ENCODE data around the gene SCARB1.

SCARB1 gene

GRCh38 chr12:124861898-124862676 lies 1.6 kb downstream of the SCARB1 start:
- no peak for DNase-seq

DNA sequence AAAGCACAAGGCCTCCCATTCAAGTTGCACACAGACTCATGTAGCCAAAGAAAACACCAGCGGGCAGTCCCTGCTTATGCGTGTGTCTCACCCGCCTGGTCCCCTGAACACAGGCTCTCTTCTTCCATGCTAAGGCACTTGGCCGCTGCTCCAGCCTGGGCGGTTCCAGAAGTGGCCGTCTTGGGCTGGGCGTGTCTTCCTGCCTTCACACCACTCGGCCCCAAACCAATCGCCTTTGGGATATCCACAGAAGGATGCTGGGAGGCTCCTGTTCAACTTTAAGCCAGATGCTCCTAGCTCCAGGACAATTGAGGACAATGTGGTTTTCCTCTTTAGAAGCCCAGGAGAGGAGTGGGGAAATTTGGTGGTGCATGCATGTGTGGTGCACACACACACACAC lies 2.2 kb downstream of the SCARB1 start:
- DNase-seq = no peak

DNA sequence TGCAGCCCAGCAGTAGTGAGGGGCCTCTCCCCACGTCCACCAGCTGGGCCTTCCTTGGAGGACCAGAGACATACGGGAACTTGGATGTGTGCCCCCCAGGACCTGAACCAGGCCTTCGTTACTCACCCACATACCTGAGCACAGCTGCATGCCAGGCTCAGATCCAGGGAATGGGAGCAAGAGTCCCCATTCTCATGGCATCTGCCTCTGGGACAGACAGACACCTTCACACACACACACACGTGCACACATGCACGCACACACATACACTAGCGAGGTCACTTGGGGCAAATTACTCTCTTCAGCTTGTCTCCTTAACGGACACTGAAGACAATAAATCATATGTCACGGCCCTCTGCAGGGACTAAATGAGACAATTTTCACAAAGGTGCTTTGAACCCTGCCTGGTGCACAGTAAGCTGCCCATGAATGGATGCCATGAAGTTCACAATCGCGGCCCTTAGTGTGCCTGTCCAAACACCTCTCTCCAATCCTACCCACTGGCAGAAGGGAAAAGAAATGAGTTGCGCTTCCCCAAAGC lies 5.7 kb downstream of the SCARB1 start:
- DNase-seq = no peak

GRCh38 chr12:124856842-124857178 lies 6.9 kb downstream of the SCARB1 start:
- DNase-seq = no peak

- DNase-seq = no peak
These were observed 7.4 kb downstream of the SCARB1 start for GRCh38 chr12:124856132-124856841.

DNA sequence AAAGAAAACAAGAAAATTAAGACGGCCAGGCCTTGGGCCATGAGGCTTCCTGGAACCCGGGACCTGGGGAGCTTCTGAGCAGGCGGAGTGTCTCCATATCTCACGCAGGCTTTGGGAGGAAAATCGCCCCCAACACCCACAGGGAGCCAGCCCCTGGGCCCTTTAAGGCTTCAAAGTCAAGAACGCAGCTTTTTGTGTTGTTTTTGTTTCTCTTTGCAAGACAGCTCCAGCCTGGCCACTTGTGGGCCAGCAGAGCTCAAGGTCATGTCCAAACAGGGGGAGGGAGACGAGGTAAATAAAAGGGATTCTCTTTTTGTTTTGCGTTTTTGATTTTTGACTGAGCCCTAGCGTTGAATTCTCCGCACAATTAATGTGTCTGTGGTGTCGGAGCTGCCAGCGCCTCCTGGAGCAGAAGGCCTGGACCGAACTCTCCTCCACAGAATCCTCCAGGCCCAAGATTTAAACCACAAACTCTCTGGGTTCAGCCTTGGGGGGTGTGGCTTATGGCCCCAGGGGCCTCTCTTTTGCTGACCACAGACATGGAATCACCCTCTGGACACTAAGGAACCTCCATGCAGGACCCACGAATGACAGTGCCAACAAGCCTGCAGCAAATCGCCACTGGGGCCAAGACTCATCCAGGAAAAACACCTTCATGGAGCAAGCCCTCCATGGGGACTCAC lies 8.2 kb downstream of the SCARB1 start:
- no peak for DNase-seq

- DNase-seq = no peak
These were observed 9.0 kb downstream of the SCARB1 start for GRCh38 chr12:124854637-124855184.

- DNase-seq = no peak
These were observed 9.7 kb downstream of the SCARB1 start for GRCh38 chr12:124853781-124854636.

- no peak for DNase-seq
These were observed 10.7 kb downstream of the SCARB1 start for GRCh38 chr12:124852911-124853427.

GRCh38 chr12:124852329-124852831 lies 11.3 kb downstream of the SCARB1 start:
- DNase-seq = no peak

- no peak for DNase-seq
These were observed 12.3 kb downstream of the SCARB1 start for GRCh38 chr12:124851342-124851741.

GRCh38 chr12:124849382-124849781 lies 14.3 kb downstream of the SCARB1 start:
- no peak for DNase-seq

DNA sequence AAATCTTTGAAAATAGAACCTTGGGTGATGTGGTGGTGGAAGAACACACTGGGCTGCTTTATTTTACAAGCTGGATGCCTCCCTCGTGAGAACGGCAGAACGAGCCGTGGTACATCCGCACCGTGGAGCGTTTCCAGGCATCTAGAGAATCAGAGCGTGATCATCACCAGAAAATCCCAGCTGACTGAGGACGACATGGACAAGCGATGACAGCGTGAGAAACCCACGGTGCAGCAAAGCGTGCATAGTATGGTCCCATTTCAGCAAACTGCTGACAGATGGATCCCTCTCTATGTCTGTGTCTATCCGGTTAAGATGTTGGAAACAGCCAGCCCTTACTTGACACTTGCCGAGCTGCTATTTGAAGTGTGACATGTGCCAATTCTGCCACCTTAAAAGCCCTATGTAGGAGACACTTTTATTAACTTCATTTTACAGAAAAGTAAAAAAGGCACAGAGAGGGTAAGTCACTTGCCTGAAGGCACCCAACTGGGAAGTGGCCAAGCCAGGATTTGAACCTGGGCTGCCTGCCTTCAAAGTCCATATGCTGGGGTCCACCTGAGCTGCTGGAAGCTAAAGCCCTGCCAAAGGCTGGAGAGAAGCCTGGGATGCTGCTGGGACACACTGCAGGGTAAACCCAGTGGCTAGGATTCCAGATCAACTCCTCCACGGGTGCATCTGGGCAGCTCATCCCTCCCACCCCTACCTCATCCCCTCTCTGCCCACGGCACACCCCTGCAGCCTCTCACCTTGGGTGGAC lies 14.9 kb downstream of the SCARB1 start:
- no peak for DNase-seq

DNA sequence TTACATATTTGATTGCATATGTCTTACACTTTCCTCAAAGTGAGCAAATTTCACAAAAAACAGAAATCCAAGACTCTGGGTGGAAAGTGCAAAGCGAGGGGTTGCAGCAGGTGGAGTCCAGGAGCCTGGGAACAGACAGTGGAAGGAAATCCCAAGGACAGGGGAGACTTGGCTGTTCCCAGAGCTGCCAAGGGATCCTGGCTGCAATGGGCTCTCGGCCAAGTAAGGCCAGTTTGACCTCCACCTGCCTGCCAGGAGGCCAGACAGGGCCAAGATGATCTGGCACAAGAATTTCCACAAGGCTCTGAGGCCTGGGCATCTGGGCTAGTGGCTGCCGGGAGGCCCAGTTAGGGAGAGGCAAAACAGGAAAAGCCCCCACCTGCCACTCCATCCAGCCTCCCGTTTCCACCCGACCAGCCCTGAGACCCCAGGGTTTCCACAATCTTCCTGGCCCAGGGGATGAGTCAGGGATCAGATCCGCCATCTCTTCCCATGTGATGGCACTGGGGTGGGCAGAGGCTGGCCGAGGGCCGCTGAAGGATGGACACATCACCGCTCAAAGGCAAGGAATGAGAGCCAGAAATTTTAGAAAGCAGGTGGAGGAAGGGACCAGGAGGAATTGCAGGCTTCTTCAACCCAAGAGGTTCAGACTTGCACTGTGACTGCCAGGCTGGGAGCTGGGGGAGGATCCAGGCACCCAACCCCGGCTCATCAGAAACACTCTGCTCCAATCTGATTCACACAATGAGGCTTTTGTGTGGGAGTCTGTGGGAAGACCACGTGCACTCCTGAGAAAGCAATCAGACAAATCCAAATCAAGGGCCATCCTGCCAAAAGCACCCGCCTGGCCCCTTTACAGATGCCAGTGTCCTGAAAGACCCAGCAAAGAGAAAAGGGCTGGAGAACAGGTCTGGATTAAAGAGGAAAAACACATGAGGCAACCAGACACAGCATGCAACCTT lies 16.3 kb downstream of the SCARB1 start:
- DNase-seq = no peak

DNA sequence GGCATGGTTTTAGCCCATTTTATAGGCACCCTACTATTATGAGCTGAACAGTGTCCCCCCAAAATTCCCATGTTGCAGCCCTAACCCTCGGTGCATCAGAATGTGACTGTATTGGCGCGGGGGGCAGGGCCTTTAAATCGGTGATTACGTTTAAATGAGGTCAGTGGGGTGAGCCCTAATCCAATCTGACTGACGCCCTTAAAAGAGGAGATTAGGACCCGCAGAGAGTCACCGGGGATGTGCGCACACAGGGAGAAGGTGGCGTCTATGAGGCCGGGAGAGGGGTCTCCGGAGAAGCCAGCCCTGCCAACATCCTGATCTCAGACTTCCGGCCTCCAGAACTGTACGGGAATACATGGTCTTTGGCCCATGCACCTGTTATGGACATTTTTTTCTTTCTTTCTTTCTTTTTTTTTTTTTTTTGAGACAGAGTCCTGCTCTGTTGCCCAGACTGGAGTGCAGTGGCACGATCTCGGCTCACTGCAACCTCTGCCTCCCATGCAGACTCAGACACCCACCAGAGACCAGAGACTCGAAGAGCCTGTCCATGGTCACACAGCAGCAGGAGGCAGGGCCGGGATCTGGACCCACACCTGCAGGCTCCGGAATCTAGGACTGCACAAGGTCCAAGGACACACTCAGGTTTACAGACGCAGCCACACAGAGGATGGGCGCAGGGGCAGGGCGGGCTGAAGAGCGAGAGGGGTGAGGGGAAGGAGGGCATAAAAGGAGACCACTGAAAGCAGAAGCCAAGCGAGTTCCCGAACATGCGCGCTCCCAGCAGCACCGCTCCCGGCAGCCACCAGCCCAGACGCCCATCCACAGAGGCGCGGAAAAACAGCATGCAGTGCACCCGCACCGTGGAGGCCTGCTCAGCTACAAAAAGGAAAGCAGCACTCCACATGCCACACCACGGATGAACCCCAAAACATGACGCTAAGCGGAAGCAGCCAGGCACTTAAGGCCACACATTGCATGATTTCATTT lies 19.0 kb downstream of the SCARB1 start:
- no peak for DNase-seq

DNA sequence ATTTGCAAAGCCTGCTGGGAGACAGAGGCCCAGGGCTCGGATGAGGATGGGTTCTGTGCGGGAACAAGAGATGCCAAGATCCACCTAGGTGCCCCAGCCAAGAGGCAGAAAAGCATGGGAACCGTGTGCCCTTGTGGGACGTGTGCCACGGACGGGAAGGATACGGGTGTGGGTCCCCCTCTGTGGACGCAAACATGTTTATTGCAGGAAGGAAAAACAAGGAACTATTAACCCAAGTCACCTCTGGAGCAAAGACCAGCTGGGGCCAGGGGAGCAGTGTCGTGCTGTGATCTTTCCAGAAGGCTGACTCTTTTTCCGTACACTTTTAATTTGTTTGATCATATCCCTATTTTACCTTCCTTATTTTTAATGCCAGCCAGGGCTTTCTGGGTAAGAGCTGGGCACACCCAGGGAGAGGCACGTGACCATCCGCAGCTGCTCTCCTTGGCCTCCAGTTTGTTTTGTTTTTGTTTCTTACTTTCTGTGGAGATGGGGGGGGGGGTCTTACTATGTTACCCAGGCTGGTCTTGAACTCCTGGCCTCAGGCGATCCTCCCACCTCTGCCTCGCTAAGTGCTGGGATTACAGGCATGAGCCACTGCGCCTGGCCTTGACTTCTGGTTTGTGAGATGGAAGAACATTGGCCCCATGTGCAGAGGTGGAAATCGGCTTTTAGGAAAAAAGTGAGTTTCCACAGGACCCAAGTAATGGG lies 20.7 kb downstream of the SCARB1 start:
- no peak for DNase-seq

DNA sequence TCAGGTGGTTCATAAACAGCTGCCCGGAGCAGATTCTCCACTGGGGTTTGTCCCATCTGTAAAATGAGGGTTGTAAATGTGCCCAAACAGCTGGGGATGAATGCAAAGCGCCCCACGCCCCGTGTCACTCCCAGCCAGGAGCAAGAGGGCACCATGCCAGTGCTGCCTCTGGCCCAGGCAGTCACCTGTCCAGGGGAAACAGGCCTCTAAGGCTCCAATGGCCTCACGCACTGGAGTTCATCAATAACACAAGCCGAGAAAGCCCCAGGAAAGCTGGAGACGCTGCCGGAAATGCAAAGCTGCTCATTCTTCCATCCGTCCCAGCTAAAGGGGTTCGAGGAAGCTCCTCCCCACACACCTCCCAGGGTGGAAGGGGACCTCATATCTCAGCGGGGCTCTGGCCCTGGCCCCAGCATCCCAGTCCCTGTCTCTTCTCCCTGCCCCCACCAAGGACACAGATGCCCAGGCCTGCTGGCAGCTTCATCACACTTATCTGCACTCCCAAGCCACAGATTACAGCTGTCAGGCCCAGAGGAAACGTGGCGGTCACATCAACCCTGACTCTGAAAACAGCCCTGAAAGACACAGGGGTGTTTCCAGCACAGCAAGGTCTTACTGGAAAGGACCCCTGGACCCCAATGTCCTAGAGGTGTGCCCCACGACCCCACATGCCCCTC lies 21.5 kb downstream of the SCARB1 start:
- peak; percentile 22 for DNase-seq
